HEK293 (cell line): ENCODE measurements around the gene MED13L.
A peak's percentile ranks its signal among the peaks of the same experiment; 100 is the strongest.

Source experiments
- HOXC10 ChIP-seq: sonication (generic); formaldehyde crosslinking; IDR thresholded peaks from 2 replicates; pipeline ENCODE4 v1.8.1; 2023; ENCODE audit warnings: mild to moderate bottlenecking, missing genetic modification reagents
- PRDM10 ChIP-seq: fragments of 450-650 bp; formaldehyde crosslinking; IDR thresholded peaks from 2 replicates; pipeline ENCODE4 v1.5.1; 2016; ENCODE audit warnings: missing biosample characterization, missing genetic modification characterization
- PRDM4 ChIP-seq: fragments of 450-650 bp; formaldehyde crosslinking; IDR thresholded peaks from 2 replicates; pipeline ENCODE4 v1.5.1; 2017; ENCODE audit warnings: missing biosample characterization, missing genetic modification characterization
- REPIN1 ChIP-seq: fragments of 450-650 bp; formaldehyde crosslinking; IDR thresholded peaks from 2 replicates; pipeline ENCODE4 v1.5.1; 2017; ENCODE audit warnings: missing biosample characterization, missing genetic modification characterization, low read depth
- SP2 ChIP-seq: fragments of 450-650 bp; formaldehyde crosslinking; IDR thresholded peaks from 2 replicates; pipeline ENCODE4 v1.5.1; 2016; ENCODE audit warnings: missing biosample characterization, missing genetic modification characterization
- SP7 ChIP-seq: fragments of 450-650 bp; formaldehyde crosslinking; IDR thresholded peaks from 2 replicates; pipeline ENCODE4 v1.5.1; 2016; ENCODE audit warnings: missing biosample characterization, missing genetic modification characterization
- TCF7L2 ChIP-seq: IDR thresholded peaks from 2 replicates; pipeline ENCODE4 v1.6.1; 2011; ENCODE audit warnings: low read depth, mild to moderate bottlenecking, inconsistent platforms, low read length, moderate library complexity, borderline replicate concordance
- ZBTB8A ChIP-seq: fragments of 450-650 bp; formaldehyde crosslinking; IDR thresholded peaks from 2 replicates; pipeline ENCODE4 v1.5.1; 2016; ENCODE audit warnings: missing biosample characterization, missing genetic modification characterization
- ZFP69B ChIP-seq: fragments of 450-650 bp; formaldehyde crosslinking; IDR thresholded peaks from 2 replicates; pipeline ENCODE4 v1.5.1; 2016; ENCODE audit warnings: missing biosample characterization, missing genetic modification characterization
- ZNF155 ChIP-seq: fragments of 450-650 bp; formaldehyde crosslinking; IDR thresholded peaks from 2 replicates; pipeline ENCODE4 v1.5.1; 2016; ENCODE audit warnings: missing biosample characterization, missing genetic modification characterization
- ZNF174 ChIP-seq: fragments of 450-650 bp; formaldehyde crosslinking; IDR thresholded peaks from 2 replicates; pipeline ENCODE4 v1.5.0; 2017; ENCODE audit warnings: missing biosample characterization, mild to moderate bottlenecking, missing genetic modification characterization
- ZNF19 ChIP-seq: fragments of 450-650 bp; formaldehyde crosslinking; IDR thresholded peaks from 2 replicates; pipeline ENCODE4; 2016; ENCODE audit warnings: missing biosample characterization, missing genetic modification characterization, low read depth
- ZNF2 ChIP-seq: fragments of 450-650 bp; formaldehyde crosslinking; IDR thresholded peaks from 2 replicates; pipeline ENCODE4 v1.5.1; 2016; ENCODE audit warnings: missing biosample characterization, missing genetic modification characterization
- ZNF394 ChIP-seq: fragments of 450-650 bp; formaldehyde crosslinking; IDR thresholded peaks from 2 replicates; pipeline ENCODE4 v1.5.1; 2016; ENCODE audit warnings: missing biosample characterization, missing genetic modification characterization, mild to moderate bottlenecking, moderate library complexity, borderline replicate concordance
- ZNF555 ChIP-seq: fragments of 450-650 bp; formaldehyde crosslinking; conservative IDR thresholded peaks from 2 replicates; pipeline ENCODE4 v1.5.1; 2017; ENCODE audit warnings: missing biosample characterization, mild to moderate bottlenecking, missing genetic modification characterization, inconsistent platforms
- ZNF664 ChIP-seq: fragments of 450-650 bp; formaldehyde crosslinking; IDR thresholded peaks from 2 replicates; pipeline ENCODE4 v1.5.1; 2016; ENCODE audit warnings: missing biosample characterization, missing genetic modification characterization
- ZNF707 ChIP-seq: fragments of 450-650 bp; formaldehyde crosslinking; IDR thresholded peaks from 2 replicates; pipeline ENCODE4 v1.5.1; 2016; ENCODE audit warnings: missing biosample characterization, missing genetic modification characterization
- TF ChIP-seq, protein P1 (sequence below): fragments of 450-650 bp; formaldehyde crosslinking; IDR thresholded peaks from 2 replicates; pipeline ENCODE4 v1.5.1; 2016; ENCODE audit warnings: missing biosample characterization, missing genetic modification characterization, low read depth
- TF ChIP-seq, protein P2 (sequence below): fragments of 450-650 bp; formaldehyde crosslinking; IDR thresholded peaks from 2 replicates; pipeline ENCODE4 v1.5.1; 2017; ENCODE audit warnings: missing biosample characterization, missing genetic modification characterization
- TF ChIP-seq, protein P3 (sequence below): fragments of 450-650 bp; formaldehyde crosslinking; IDR thresholded peaks from 2 replicates; pipeline ENCODE4 v1.5.1; 2016; ENCODE audit warnings: missing biosample characterization, missing genetic modification characterization
- TF ChIP-seq, protein P4 (sequence below): fragments of 450-650 bp; formaldehyde crosslinking; IDR thresholded peaks from 2 replicates; pipeline ENCODE4 v1.5.1; 2016; ENCODE audit warnings: missing biosample characterization, missing genetic modification characterization, borderline replicate concordance
- TF ChIP-seq, protein P5 (sequence below): fragments of 450-650 bp; formaldehyde crosslinking; IDR thresholded peaks from 2 replicates; pipeline ENCODE4 v1.5.0; 2017; ENCODE audit warnings: missing biosample characterization, missing genetic modification characterization, borderline replicate concordance

Gene MED13L

GRCh38 chr12:116196226-116196625 lies 81.3 kb downstream of the MED13L start (continued):
- TF ChIP-seq, protein P1, sequence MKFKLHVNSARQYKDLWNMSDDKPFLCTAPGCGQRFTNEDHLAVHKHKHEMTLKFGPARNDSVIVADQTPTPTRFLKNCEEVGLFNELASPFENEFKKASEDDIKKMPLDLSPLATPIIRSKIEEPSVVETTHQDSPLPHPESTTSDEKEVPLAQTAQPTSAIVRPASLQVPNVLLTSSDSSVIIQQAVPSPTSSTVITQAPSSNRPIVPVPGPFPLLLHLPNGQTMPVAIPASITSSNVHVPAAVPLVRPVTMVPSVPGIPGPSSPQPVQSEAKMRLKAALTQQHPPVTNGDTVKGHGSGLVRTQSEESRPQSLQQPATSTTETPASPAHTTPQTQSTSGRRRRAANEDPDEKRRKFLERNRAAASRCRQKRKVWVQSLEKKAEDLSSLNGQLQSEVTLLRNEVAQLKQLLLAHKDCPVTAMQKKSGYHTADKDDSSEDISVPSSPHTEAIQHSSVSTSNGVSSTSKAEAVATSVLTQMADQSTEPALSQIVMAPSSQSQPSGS (tag by site-specific recombination) = no peak
- TF ChIP-seq ZFP69B (tag by site-specific recombination) = 0 out of 2 replicates have a peak, but pooled peaks have one; percentile 30
- 0 out of 2 replicates have a peak, but pooled peaks have one; percentile 42 for TF ChIP-seq ZNF2 (tag by site-specific recombination)
- TF ChIP-seq, protein P2, sequence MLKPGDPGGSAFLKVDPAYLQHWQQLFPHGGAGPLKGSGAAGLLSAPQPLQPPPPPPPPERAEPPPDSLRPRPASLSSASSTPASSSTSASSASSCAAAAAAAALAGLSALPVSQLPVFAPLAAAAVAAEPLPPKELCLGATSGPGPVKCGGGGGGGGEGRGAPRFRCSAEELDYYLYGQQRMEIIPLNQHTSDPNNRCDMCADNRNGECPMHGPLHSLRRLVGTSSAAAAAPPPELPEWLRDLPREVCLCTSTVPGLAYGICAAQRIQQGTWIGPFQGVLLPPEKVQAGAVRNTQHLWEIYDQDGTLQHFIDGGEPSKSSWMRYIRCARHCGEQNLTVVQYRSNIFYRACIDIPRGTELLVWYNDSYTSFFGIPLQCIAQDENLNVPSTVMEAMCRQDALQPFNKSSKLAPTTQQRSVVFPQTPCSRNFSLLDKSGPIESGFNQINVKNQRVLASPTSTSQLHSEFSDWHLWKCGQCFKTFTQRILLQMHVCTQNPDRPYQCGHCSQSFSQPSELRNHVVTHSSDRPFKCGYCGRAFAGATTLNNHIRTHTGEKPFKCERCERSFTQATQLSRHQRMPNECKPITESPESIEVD (tag by site-specific recombination) = peak; percentile 100
- TF ChIP-seq, protein P3, sequence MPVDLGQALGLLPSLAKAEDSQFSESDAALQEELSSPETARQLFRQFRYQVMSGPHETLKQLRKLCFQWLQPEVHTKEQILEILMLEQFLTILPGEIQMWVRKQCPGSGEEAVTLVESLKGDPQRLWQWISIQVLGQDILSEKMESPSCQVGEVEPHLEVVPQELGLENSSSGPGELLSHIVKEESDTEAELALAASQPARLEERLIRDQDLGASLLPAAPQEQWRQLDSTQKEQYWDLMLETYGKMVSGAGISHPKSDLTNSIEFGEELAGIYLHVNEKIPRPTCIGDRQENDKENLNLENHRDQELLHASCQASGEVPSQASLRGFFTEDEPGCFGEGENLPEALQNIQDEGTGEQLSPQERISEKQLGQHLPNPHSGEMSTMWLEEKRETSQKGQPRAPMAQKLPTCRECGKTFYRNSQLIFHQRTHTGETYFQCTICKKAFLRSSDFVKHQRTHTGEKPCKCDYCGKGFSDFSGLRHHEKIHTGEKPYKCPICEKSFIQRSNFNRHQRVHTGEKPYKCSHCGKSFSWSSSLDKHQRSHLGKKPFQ = peak; percentile 46; the same call in 1 of the 2 replicates
- no peak for TF ChIP-seq ZNF555 (tag by site-specific recombination)
- TF ChIP-seq ZNF707 (tag by site-specific recombination) = no peak
- no peak for TF ChIP-seq SP2 (tag by site-specific recombination)
- peak; percentile 95 for TF ChIP-seq PRDM4 (tag by site-specific recombination)
- peak; percentile 41; the same call in 1 of the 2 replicates for TF ChIP-seq PRDM10 (tag by site-specific recombination)
- TF ChIP-seq ZBTB8A = peak; percentile 36; the same call in 1 of the 2 replicates
- no peak for TF ChIP-seq HOXC10 (CRISPR knock-in tag)
- TF ChIP-seq, protein P4, sequence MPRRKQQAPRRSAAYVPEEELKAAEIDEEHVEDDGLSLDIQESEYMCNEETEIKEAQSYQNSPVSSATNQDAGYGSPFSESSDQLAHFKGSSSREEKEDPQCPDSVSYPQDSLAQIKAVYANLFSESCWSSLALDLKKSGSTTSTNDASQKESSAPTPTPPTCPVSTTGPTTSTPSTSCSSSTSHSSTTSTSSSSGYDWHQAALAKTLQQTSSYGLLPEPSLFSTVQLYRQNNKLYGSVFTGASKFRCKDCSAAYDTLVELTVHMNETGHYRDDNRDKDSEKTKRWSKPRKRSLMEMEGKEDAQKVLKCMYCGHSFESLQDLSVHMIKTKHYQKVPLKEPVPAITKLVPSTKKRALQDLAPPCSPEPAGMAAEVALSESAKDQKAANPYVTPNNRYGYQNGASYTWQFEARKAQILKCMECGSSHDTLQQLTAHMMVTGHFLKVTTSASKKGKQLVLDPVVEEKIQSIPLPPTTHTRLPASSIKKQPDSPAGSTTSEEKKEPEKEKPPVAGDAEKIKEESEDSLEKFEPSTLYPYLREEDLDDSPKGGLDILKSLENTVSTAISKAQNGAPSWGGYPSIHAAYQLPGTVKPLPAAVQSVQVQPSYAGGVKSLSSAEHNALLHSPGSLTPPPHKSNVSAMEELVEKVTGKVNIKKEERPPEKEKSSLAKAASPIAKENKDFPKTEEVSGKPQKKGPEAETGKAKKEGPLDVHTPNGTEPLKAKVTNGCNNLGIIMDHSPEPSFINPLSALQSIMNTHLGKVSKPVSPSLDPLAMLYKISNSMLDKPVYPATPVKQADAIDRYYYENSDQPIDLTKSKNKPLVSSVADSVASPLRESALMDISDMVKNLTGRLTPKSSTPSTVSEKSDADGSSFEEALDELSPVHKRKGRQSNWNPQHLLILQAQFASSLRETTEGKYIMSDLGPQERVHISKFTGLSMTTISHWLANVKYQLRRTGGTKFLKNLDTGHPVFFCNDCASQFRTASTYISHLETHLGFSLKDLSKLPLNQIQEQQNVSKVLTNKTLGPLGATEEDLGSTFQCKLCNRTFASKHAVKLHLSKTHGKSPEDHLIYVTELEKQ = peak; percentile 78; the same call in 1 of the 2 replicates
- peak; percentile 27; the same call in 1 of the 2 replicates for TF ChIP-seq ZNF664 (tag by site-specific recombination)
- TF ChIP-seq, protein P5, sequence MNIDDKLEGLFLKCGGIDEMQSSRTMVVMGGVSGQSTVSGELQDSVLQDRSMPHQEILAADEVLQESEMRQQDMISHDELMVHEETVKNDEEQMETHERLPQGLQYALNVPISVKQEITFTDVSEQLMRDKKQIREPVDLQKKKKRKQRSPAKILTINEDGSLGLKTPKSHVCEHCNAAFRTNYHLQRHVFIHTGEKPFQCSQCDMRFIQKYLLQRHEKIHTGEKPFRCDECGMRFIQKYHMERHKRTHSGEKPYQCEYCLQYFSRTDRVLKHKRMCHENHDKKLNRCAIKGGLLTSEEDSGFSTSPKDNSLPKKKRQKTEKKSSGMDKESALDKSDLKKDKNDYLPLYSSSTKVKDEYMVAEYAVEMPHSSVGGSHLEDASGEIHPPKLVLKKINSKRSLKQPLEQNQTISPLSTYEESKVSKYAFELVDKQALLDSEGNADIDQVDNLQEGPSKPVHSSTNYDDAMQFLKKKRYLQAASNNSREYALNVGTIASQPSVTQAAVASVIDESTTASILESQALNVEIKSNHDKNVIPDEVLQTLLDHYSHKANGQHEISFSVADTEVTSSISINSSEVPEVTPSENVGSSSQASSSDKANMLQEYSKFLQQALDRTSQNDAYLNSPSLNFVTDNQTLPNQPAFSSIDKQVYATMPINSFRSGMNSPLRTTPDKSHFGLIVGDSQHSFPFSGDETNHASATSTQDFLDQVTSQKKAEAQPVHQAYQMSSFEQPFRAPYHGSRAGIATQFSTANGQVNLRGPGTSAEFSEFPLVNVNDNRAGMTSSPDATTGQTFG (tag by site-specific recombination) = no peak
- no peak for TF ChIP-seq ZNF174 (tag by site-specific recombination)
- TF ChIP-seq TCF7L2 = peak; percentile 45; the same call in 1 of the 2 replicates
- peak; percentile 97 for TF ChIP-seq SP7 (tag by site-specific recombination)
- no peak for TF ChIP-seq ZNF155
- no peak for TF ChIP-seq ZNF394
- TF ChIP-seq ZNF19 (tag by site-specific recombination) = no peak
- no peak for TF ChIP-seq REPIN1
